HepG2 (cell line): Measurements from ENCODE around the gene ATXN1L.

Experiments used
- CTCF ChIP-seq: sonication (generic); formaldehyde crosslinking; IDR thresholded peaks from 2 replicates; pipeline ENCODE4 v1.5.0; 2020; ENCODE audit warnings: mild to moderate bottlenecking, missing genetic modification reagents, moderate library complexity
- HDAC2 ChIP-seq: sonication (generic); formaldehyde crosslinking; IDR thresholded peaks from 2 replicates; pipeline ENCODE4 v1.4.0; 2020; ENCODE audit warnings: missing genetic modification reagents
- IRF2 ChIP-seq: IDR thresholded peaks from 2 replicates; pipeline ENCODE4 v1.6.1; 2018; ENCODE audit warnings: missing genetic modification reagents, missing compliant biosample characterization
- KLF6 ChIP-seq: IDR thresholded peaks from 2 replicates; pipeline ENCODE4 v1.8.0; 2016; ENCODE audit warnings: missing biosample characterization, missing genetic modification reagents
- RAD51 ChIP-seq: fragments of 450-650 bp; IDR thresholded peaks from 2 replicates; pipeline ENCODE4 v1.6.1; 2016; ENCODE audit warnings: borderline replicate concordance
- REST ChIP-seq, 2 experiments: IDR thresholded peaks; 2 replicates each; pipeline ENCODE4 v1.6.1; 2011 to 2012; ENCODE audit warnings: low read length in 2 of 2, borderline replicate concordance in 1 of 2, low read depth in 1 of 2, mild to moderate bottlenecking in 1 of 2, moderate library complexity in 1 of 2
- SRSF1 ChIP-seq: fragments of 200-400 bp; formaldehyde crosslinking; optimal IDR thresholded peaks from 2 replicates; pipeline ENCODE3; 2017; ENCODE audit warnings: mild to moderate bottlenecking, low read depth, low read length, moderate library complexity
- ZNF138 ChIP-seq: sonication (generic); formaldehyde crosslinking; IDR thresholded peaks from 2 replicates; pipeline ENCODE4 v1.5.0; 2020; ENCODE audit warnings: mild to moderate bottlenecking, low read depth, missing genetic modification reagents

GRCh38 chr16:71899171-71899570 lies 53.4 kb downstream of the ATXN1L start:
- TF ChIP-seq KLF6 (no peak), REST (IDR thresholded peaks at IDR 0.05; ENCODE audit: borderline replicate concordance in 1 of 2, low read depth in 1 of 2, low read length in 2 of 2) (no peak), CTCF (CRISPR knock-in tag) (no peak), SRSF1 (no peak), ZNF138 (CRISPR knock-in tag) (no peak), RAD51 (no peak), HDAC2 (CRISPR knock-in tag) (no peak), IRF2 (CRISPR knock-in tag) (no peak)
